WI38 (cell line): ENCODE data around the gene ADAMTS6.
"Not testable (repeated sequence)": the region's sequence is repeated elsewhere in the genome, so short reads cannot be mapped to it uniquely, and the experiment has no call there.

Experiments
- H3K4me3 ChIP-seq: 2 replicates; pipeline ENCODE4 v1.5.1; 2011; ENCODE audit warnings: low read depth, mild to moderate bottlenecking, control low read depth, low read length
- TF ChIP-seq, protein P1 (sequence below): IDR thresholded peaks from 2 replicates; pipeline ENCODE4 v1.5.1; 2012; ENCODE audit warnings: low read depth, mild to moderate bottlenecking, control low read depth, low read length

ADAMTS6 gene

DNA sequence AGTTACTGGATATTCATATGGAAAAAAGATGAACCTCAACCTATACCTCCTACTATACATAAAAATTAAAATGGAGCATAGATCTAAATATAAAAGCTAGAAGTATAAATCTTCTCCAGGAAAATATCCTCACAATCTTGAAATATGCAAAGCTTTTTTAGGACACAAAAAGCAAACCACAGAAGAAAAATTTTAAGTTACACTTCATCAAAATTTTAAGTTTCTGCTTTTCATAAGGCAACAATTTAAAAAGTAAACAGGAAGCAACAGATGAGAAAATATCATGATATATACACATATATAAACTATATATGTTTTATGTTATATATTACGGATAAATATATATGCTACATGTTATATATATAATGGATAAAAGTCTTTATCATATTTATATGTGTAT is 157.5 kb downstream of the ADAMTS6 start:
- H3K4me3 ChIP-seq, result no peak overlapping the region
- TF ChIP-seq, protein P1, sequence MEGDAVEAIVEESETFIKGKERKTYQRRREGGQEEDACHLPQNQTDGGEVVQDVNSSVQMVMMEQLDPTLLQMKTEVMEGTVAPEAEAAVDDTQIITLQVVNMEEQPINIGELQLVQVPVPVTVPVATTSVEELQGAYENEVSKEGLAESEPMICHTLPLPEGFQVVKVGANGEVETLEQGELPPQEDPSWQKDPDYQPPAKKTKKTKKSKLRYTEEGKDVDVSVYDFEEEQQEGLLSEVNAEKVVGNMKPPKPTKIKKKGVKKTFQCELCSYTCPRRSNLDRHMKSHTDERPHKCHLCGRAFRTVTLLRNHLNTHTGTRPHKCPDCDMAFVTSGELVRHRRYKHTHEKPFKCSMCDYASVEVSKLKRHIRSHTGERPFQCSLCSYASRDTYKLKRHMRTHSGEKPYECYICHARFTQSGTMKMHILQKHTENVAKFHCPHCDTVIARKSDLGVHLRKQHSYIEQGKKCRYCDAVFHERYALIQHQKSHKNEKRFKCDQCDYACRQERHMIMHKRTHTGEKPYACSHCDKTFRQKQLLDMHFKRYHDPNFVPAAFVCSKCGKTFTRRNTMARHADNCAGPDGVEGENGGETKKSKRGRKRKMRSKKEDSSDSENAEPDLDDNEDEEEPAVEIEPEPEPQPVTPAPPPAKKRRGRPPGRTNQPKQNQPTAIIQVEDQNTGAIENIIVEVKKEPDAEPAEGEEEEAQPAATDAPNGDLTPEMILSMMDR, result no peak

DNA sequence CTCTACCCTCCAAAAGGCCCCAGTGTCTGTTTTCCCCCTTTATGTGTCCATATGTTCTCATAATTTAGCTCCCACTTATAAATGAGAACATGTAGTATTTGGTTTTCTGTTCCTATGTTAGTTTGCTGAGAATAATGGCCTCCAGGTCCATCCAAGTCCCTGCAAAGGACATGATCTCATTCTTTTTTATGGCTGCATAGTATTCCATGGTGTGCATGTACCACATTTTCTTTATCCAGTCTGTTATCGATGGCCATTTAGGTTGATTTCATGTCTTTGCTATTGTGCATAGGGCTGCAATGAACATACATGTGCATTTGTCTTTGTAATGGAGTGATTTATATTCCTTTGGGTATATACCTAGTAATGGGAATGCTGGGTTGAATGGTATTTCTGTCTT is 161.0 kb downstream of the ADAMTS6 start:
- not testable (repeated sequence) for H3K4me3 ChIP-seq

DNA sequence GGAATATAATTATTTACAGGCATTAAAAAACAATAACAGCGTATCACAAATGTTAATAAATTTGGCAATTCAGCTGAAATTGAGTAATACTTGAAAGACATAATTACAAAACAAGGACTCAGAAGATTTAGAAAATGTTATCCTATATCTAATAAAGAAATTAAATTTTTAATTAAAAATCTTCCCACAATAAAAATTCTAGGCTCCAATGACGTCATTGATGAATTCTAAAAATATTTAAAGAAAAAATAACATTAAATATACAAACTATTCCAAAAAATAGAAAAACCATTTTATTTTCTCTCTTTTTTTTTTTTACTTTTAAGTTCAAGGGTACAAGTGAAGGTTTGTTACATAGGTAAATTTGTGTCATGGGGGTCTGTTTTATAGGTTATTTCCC is 161.5 kb downstream of the ADAMTS6 start:
- no peak overlapping the region for H3K4me3 ChIP-seq
- TF ChIP-seq, protein P1, result no peak

DNA sequence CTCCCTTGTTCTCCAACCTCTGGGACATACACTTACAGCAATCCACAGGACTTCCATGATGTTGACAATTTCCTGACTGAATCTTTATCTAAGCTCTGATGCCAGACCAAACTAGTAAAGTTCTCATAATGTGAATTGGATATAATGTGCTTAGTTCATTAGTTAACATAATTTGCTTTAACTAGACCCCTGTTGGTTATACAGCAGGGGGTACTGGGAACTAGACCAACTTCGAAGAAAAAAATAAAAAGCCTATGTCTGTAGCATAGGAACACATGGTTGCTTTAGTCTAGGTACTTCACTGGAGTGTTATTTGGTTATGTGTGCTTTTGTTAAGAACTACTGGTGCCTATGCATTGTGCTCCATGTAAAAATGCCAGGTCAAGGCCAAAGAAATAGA is 173.8 kb downstream of the ADAMTS6 start:
- no peak overlapping the region for H3K4me3 ChIP-seq
- TF ChIP-seq, protein P1, result no peak

DNA sequence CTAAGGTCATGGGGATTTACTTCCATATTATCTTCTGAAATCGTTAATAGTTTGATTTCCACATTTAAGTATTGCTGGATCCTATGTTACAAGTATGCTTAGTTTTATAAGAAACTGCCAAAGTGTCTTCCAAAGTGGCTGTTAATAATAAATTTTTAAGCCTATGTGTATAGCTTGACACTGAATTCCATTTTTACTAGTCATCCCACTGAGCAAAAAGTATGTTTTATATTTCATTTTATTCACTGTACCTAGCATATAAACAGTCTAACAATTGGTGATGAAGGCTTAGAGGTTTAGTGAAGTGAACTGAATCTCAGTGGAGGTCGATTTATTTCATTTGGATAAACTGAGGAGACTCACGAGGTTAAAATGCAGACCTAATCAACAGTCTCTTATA is 174.6 kb downstream of the ADAMTS6 start:
- TF ChIP-seq, protein P1, result no peak

GRCh38 chr5:65305913-65306312 is 175.8 kb downstream of the ADAMTS6 start:
- TF ChIP-seq, protein P1, result no peak
- H3K4me3 ChIP-seq, result no peak overlapping the region

More for the DNA sequence above, 174.6 kb downstream of the ADAMTS6 start:
- H3K4me3 ChIP-seq, result no peak overlapping the region

DNA sequence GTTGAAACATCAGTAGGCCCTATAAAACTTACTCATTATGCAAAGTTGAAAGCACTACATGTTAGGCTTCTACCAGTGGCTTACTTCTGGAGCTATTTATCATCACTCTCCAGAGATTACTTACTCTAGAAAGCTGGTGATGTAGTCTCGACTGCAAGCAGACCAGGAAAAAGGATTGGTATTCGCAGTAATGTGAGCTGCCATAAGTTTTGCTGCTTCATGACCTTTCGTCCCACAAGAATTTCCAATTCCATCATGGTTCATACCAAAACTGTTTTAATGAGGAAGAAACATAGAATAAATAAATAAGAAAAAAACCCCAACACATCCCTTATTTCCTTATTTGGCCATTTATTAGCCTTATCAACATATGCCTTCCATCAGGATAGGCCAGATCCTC is 181.9 kb downstream of the ADAMTS6 start:
- TF ChIP-seq, protein P1, result no peak
- no peak overlapping the region for H3K4me3 ChIP-seq

DNA sequence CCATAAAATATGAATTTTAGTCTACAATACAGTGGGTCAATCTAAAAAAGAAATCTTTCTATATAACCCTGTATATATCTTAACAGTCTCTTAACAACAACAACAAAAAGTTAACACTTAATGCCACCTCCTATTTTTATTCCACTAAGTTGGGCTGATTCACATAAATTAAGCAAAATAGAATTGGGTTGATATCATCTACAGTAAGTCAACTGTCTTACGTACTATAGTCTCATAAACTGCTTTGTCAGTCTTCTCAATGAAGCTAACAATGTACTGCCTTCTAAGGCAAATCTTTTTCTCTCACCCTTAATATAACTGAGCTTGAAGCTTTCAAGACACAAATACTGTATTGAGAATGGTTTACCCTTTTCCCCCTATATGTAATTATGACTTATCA is 185.7 kb downstream of the ADAMTS6 start:
- TF ChIP-seq, protein P1, result no peak
- H3K4me3 ChIP-seq, result no peak overlapping the region
